Liver (tissue), 9 donors: Measurements from ENCODE around the gene ARRDC3. TPM values are rescaled to one million over a fixed set of nuclear protein-coding genes. Genes with fewer than 3 reads are reported as not detected.

Experiments used
- DNase-seq: peaks from one replicate; pipeline ENCODE4 v3.0.0-alpha.2; 2017; ENCODE audit warnings: low spot score
- H3K27ac ChIP-seq, 2 donors: one replicate each; pipeline ENCODE4 v1.7.0; 2013; ENCODE audit warnings: inconsistent platforms in 2 of 2, low read length in 2 of 2, control low read depth in 1 of 2, low read depth in 1 of 2, mild to moderate bottlenecking in 1 of 2
- H3K27me3 ChIP-seq, 4 donors: one replicate each; pipeline versions ENCODE4 v1.6.1 to v1.7.0; 2013; ENCODE audit warnings: low read length in 3 of 4, inconsistent platforms in 1 of 4, mild to moderate bottlenecking in 1 of 4, moderate library complexity in 1 of 4; ENCODE audit not compliant: control insufficient read depth in 4 of 4, insufficient read depth in 4 of 4
- H3K36me3 ChIP-seq, 4 donors: one replicate each; pipeline versions ENCODE4 v1.6.1 to v1.7.0; 2013; ENCODE audit warnings: low read length in 3 of 4, mild to moderate bottlenecking in 3 of 4, low read depth in 1 of 4, moderate library complexity in 1 of 4; ENCODE audit not compliant: control insufficient read depth in 4 of 4, insufficient read depth in 3 of 4
- H3K4me1 ChIP-seq, 4 donors: one replicate each; pipeline versions ENCODE4 v1.6.1 to v1.7.0; 2013; ENCODE audit warnings: low read length in 3 of 4, mild to moderate bottlenecking in 3 of 4, moderate library complexity in 1 of 4; ENCODE audit not compliant: control insufficient read depth in 4 of 4, insufficient read depth in 4 of 4
- H3K4me3 ChIP-seq, 3 donors: one replicate each; pipeline versions ENCODE4 v1.6.1 to v1.7.0; 2013; ENCODE audit warnings: low read length in 3 of 3, control low read depth in 1 of 3, low read depth in 1 of 3, mild to moderate bottlenecking in 1 of 3
- H3K9ac ChIP-seq, 2 donors: one replicate each; pipeline ENCODE4 v1.7.0; 2013; ENCODE audit warnings: low read length in 2 of 2, mild to moderate bottlenecking in 2 of 2, moderate library complexity in 2 of 2, control low read depth in 1 of 2, low read depth in 1 of 2
- H3K9me3 ChIP-seq, 4 donors: one replicate each; pipeline versions ENCODE4 v1.6.1 to v1.7.0; 2013; ENCODE audit warnings: low read length in 3 of 4; ENCODE audit not compliant: control insufficient read depth in 4 of 4
- JUND ChIP-seq, 2 donors: IDR thresholded peaks; 2 replicates each; pipeline ENCODE4 v1.6.1; 2016; ENCODE audit warnings: antibody characterized with exemption in 2 of 2
- MAX ChIP-seq: IDR thresholded peaks from 2 replicates; pipeline ENCODE4 v1.6.1; 2016; ENCODE audit warnings: antibody characterized with exemption
- WGBS: extraction: QIAGEN DNeasy Blood & Tissue Kit; methylation state at CpG from one replicate; pipeline ENCODE4 v1.1.7; 2013; 5-methylcytosine and 5-hydroxymethylcytosine counted together
- polyA plus RNA-seq, 2 donors: library from polyadenylated mRNA; stranded (reverse) in 1 of 2; unstranded in 1 of 2; fragments of 200-250 nt in 1 of 2; fragments of >200 nt in 1 of 2; fragmentation: Nextera tagmentation in 1 of 2; extraction: Ambion mirVana in 1 of 2; gene quantifications; one replicate each; pipeline versions ENCODE4 v1.2.1 to v1.2.3, GENCODE V29; 2013 to 2015
- total RNA-seq, 2 donors: library from RNA; depleted of rRNA; stranded (reverse); fragments of >200 nt; gene quantifications; one replicate each; pipeline ENCODE4 v1.2.3, GENCODE V29; 2014
- TF ChIP-seq, protein P1 (sequence below): IDR thresholded peaks from 2 replicates; pipeline ENCODE4 v1.6.1; 2016; ENCODE audit warnings: antibody characterized with exemption
- TF ChIP-seq, protein P2 (sequence below): IDR thresholded peaks from 2 replicates; pipeline ENCODE4 v1.6.1; 2016; ENCODE audit warnings: antibody characterized with exemption
- donor health status: healthy.
- donor health status: healthy.
- donor health status: healthy.
- donor health status: healthy.
- donor health status: healthy.

The ARRDC3 gene
- total and polyA plus RNA-seq, 4 donors, result 8.8 to 70.4 (median 34.0) TPM

DNA sequence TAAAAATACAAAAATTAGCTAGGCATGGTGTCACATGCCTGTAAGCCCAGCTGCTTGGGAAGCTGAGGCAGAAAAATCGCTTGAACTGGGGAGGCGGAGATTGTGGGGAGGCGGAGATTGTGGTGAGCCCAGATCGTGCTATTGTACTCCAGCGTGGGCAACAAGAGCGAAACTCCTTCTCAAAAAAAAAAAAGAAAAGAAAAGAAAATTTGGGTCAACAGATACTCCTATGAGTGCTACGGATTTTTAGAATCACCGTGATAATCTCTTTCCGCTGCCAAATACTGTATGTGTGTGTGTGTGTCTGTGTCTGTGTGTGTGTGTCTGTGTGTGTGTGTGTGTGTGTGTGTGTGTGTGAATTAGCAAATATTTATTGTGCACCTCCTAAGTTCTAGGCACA is 64.4 kb downstream of the ARRDC3 start:
- H3K36me3 ChIP-seq, result no peaks in the 10 kb centered on the region
- H3K27ac ChIP-seq, result no peak overlapping the region
- no peaks in the 10 kb centered on the region for H3K4me1 ChIP-seq
- DNase-seq, result no peak
- no peaks in the 10 kb centered on the region for H3K9me3 ChIP-seq
- H3K27me3 ChIP-seq, result no peaks in the 10 kb centered on the region
- no peak overlapping the region for H3K4me3 ChIP-seq
- TF ChIP-seq JUND (IDR thresholded peaks at IDR 0.05) (no peak), MAX (no peak)
- TF ChIP-seq, protein P1, sequence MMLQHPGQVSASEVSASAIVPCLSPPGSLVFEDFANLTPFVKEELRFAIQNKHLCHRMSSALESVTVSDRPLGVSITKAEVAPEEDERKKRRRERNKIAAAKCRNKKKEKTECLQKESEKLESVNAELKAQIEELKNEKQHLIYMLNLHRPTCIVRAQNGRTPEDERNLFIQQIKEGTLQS, result no peak
- TF ChIP-seq, protein P2, sequence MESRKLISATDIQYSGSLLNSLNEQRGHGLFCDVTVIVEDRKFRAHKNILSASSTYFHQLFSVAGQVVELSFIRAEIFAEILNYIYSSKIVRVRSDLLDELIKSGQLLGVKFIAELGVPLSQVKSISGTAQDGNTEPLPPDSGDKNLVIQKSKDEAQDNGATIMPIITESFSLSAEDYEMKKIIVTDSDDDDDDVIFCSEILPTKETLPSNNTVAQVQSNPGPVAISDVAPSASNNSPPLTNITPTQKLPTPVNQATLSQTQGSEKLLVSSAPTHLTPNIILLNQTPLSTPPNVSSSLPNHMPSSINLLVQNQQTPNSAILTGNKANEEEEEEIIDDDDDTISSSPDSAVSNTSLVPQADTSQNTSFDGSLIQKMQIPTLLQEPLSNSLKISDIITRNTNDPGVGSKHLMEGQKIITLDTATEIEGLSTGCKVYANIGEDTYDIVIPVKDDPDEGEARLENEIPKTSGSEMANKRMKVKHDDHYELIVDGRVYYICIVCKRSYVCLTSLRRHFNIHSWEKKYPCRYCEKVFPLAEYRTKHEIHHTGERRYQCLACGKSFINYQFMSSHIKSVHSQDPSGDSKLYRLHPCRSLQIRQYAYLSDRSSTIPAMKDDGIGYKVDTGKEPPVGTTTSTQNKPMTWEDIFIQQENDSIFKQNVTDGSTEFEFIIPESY, result no peak
- WGBS, result 89% methylated on average over 9 of the region's 9 CpGs
- no peak overlapping the region for H3K9ac ChIP-seq
